Small intestine (tissue), 7 donors: Measurements from ENCODE around the gene YPEL2. TPM values are rescaled to one million over a fixed set of nuclear protein-coding genes. Genes with fewer than 3 reads are reported as not detected.

Source experiments
- DNase-seq, 2 donors: peaks; one replicate each; pipeline versions ENCODE4 v3.0.0 to v3.0.0-alpha.2; 2013
- FAIRE-seq: peaks from 2 replicates; lab custom pipeline; 2012; peaks lifted over from hg19 to GRCh38; lab: Jason Lieb, UNC
- H3K27ac ChIP-seq, 3 donors: one replicate each; pipeline ENCODE4 v1.5.1; 2013; ENCODE audit warnings: low read length in 2 of 3, mild to moderate bottlenecking in 2 of 3, control low read depth in 1 of 3, inconsistent platforms in 1 of 3, low read depth in 1 of 3, moderate library complexity in 1 of 3
- H3K27me3 ChIP-seq, 3 donors: one replicate each; pipeline ENCODE4 v1.6.1; 2013; ENCODE audit warnings: low read length in 3 of 3, inconsistent platforms in 1 of 3; ENCODE audit not compliant: control insufficient read depth in 3 of 3, insufficient read depth in 3 of 3
- H3K36me3 ChIP-seq, 3 donors: one replicate each; pipeline ENCODE4 v1.6.1; 2013; ENCODE audit warnings: low read length in 3 of 3, inconsistent platforms in 1 of 3, low read depth in 1 of 3, mild to moderate bottlenecking in 1 of 3, moderate library complexity in 1 of 3; ENCODE audit not compliant: control insufficient read depth in 3 of 3, insufficient read depth in 2 of 3
- H3K4me1 ChIP-seq, 3 donors: one replicate each; pipeline ENCODE4 v1.6.1; 2013; ENCODE audit warnings: low read length in 2 of 3, inconsistent platforms in 1 of 3, low read depth in 1 of 3, mild to moderate bottlenecking in 1 of 3, moderate library complexity in 1 of 3; ENCODE audit not compliant: control insufficient read depth in 3 of 3, insufficient read depth in 2 of 3
- H3K4me3 ChIP-seq, 3 donors: one replicate each; pipeline ENCODE4 v1.5.1; 2013; ENCODE audit warnings: low read length in 3 of 3, control low read depth in 1 of 3, inconsistent platforms in 1 of 3, low read depth in 1 of 3, mild to moderate bottlenecking in 1 of 3, moderate library complexity in 1 of 3
- H3K9me3 ChIP-seq, 2 donors: one replicate each; pipeline ENCODE4 v1.6.1; 2013; ENCODE audit warnings: low read depth in 1 of 2, low read length in 1 of 2; ENCODE audit not compliant: control insufficient read depth in 2 of 2, insufficient read depth in 1 of 2
- WGBS, 3 donors: extraction: QIAGEN DNeasy Blood & Tissue Kit; methylation state at CpG; one replicate each; pipeline ENCODE4 v1.1.7; 2013; 5-methylcytosine and 5-hydroxymethylcytosine counted together
- polyA plus RNA-seq, 4 donors: library from polyadenylated mRNA; stranded (reverse) in 3 of 4; unstranded in 1 of 4; fragments of 200-250 nt in 3 of 4; fragments of 120-200 nt in 1 of 4; gene quantifications; one replicate each; pipeline versions ENCODE4 v1.2.1 to v1.2.3, GENCODE V29; 2013
- donor health status: healthy with polysubstance abuse.
- donor health status: control.
- donor health status: control.
- donor health status: Bipolar disorder and iron deficiency.
- donor health status: healthy.

YPEL2 gene
- polyA plus RNA-seq, 4 donors, result 4.9 to 15.2 (median 7.8) TPM

- Histone ChIP-seq H3K9me3 (no peaks in the 10 kb centered on the region), H3K27me3 (no peaks in the 10 kb centered on the region), H3K4me1 (peaks cover 24 to 58% (median 44%) of the 10 kb centered on the region in 3 donors), H3K27ac (peak overlapping the region; percentile 30 to 94 (median 45)), H3K36me3 (peaks cover 0 to 13% (median 0%) of the 10 kb centered on the region in 3 donors), H3K4me3 (no peak overlapping the region)
- DNase-seq (peak in 1 of 2 donors; percentile 59), FAIRE-seq (no peak)
- 24 to 39% (median 39%) methylated on average over 5 of the region's 5 CpGs for WGBS, 3 donors
These were observed 40.1 kb downstream of the YPEL2 start for GRCh38 chr17:59371416-59372100.

DNA sequence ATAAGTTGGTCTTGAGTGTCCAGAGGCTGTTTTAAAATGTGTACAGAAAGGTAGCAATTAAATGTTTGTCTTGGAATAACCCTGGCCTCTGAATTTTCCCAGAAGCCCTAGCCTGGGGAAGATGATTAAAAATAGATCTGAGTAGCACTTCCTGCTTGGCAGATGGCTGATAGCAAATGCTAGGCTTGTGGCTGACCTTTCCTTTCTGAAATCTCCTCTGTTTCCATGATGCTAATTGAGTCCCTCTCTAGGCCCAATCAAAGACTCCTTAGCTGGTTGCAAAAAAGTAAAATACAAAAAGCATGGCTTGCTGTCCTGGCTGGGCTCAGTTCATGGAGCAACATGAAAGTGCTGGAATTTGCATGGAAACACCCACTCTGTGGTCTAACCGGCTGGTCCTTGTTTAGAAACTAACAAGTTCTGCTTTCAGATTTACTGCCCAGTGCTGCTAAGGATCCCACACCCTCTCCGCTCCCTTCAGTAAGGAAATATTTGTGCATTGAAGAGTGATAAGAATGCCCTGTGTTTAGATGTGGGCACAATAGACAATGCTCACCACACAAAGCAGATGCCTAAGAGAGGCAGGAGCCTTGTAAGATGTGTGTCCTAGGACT is 40.8 kb downstream of the YPEL2 start:
- peaks cover 0 to 15% (median 0%) of the 10 kb centered on the region in 3 donors for H3K36me3 ChIP-seq
- no peaks in the 10 kb centered on the region for H3K27me3 ChIP-seq
- H3K27ac ChIP-seq, result peak overlapping the region; percentile 30 to 94 (median 45)
- WGBS, 3 donors, result 8 to 14% (median 9%) methylated on average over 2 of the region's 2 CpGs
- FAIRE-seq, result no peak
- no peaks in the 10 kb centered on the region for H3K9me3 ChIP-seq
- peak; percentile 45 to 64 for DNase-seq
- H3K4me3 ChIP-seq, result no peak overlapping the region
- peaks cover 22 to 52% (median 41%) of the 10 kb centered on the region in 3 donors for H3K4me1 ChIP-seq

- WGBS, 3 donors, result 56 to 87% (median 76%) methylated on average over 5 of the region's 5 CpGs
- H3K27me3 ChIP-seq, result no peaks in the 10 kb centered on the region
- no peaks in the 10 kb centered on the region for H3K9me3 ChIP-seq
- FAIRE-seq (no peak), DNase-seq (no peak)
- H3K36me3 ChIP-seq, result peaks cover 0 to 15% (median 0%) of the 10 kb centered on the region in 3 donors
- no peak overlapping the region for H3K4me3 ChIP-seq
- peak overlapping the region in 2 of 3 donors; percentile 20 to 94 for H3K27ac ChIP-seq
- H3K4me1 ChIP-seq, result peaks cover 11 to 47% (median 40%) of the 10 kb centered on the region in 3 donors
These were observed 42.5 kb downstream of the YPEL2 start for GRCh38 chr17:59373882-59374495.

GRCh38 chr17:59374612-59375011 is 43.2 kb downstream of the YPEL2 start:
- Histone ChIP-seq H3K27ac (peak overlapping the region in 1 of 3 donors; percentile 94), H3K4me1 (peaks cover 11 to 45% (median 42%) of the 10 kb centered on the region in 3 donors), H3K4me3 (no peak overlapping the region), H3K27me3 (no peaks in the 10 kb centered on the region), H3K36me3 (peaks cover 0 to 17% (median 0%) of the 10 kb centered on the region in 3 donors), H3K9me3 (no peaks in the 10 kb centered on the region)
- WGBS, 3 donors, result 85 to 98% (median 97%) methylated on average over 4 of the region's 4 CpGs
- no peak for DNase-seq
- FAIRE-seq, result no peak

DNA sequence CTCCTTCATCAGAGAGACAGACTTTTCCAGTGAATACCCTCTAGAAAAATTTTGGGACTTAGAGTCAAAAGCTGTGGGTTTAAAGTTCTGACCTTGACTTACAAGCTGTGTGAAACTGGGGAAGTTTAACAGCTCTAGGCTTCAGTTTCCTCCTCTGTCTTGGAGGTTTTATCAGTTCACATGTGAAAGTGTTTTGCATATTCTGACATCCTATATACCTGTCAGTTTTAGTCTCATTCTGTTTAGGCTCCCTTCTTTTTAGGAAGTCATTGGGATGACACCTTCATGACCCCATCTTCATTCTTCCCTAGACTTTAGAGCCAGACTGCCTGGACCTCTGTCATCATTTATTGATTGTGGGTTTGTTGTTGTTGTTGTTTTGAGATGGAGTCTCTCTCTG is 44.4 kb downstream of the YPEL2 start:
- no peak overlapping the region for H3K27ac ChIP-seq
- H3K4me1 ChIP-seq, result peaks cover 7 to 39% (median 36%) of the 10 kb centered on the region in 3 donors
- H3K4me3 ChIP-seq, result no peak overlapping the region
- FAIRE-seq, result no peak
- DNase-seq, result no peak
- H3K36me3 ChIP-seq, result peaks cover 0 to 15% (median 0%) of the 10 kb centered on the region in 3 donors
- H3K27me3 ChIP-seq, result no peaks in the 10 kb centered on the region
- no peaks in the 10 kb centered on the region for H3K9me3 ChIP-seq

DNA sequence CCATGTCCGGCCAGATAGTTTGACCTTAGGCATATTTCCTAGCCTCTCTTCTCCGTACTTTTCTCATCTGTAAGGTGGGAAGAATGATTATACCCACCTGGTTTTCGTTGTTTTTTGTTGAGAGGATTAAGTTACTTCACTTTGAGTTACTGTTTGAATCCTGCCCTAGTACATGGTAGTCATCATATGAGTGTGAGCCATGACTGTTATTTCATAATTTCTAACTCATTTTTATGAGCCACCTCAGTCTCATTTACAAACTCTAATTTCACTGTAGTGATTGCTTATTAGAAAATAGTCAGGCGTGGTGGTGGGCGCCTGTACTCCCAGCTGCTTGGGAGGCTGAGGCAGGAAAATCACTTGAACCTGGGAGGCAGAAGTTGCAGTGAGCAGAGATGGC is 45.1 kb downstream of the YPEL2 start:
- no peaks in the 10 kb centered on the region for H3K27me3 ChIP-seq
- H3K36me3 ChIP-seq, result peaks cover 0 to 10% (median 0%) of the 10 kb centered on the region in 3 donors
- FAIRE-seq (no peak), DNase-seq (no peak)
- WGBS, 3 donors, result 95 to 99% (median 98%) methylated on average over 5 of the region's 5 CpGs
- no peaks in the 10 kb centered on the region for H3K9me3 ChIP-seq
- H3K4me1 ChIP-seq, result peaks cover 2 to 39% (median 29%) of the 10 kb centered on the region in 3 donors
- H3K4me3 ChIP-seq, result no peak overlapping the region
- H3K27ac ChIP-seq, result no peak overlapping the region

- H3K36me3 ChIP-seq, result peaks cover 0 to 17% (median 0%) of the 10 kb centered on the region in 3 donors
- H3K4me3 ChIP-seq, result no peak overlapping the region
- peaks cover 5 to 36% (median 20%) of the 10 kb centered on the region in 3 donors for H3K4me1 ChIP-seq
- no peak for DNase-seq
- H3K27ac ChIP-seq, result no peak overlapping the region
- H3K27me3 ChIP-seq, result no peaks in the 10 kb centered on the region
- 84 to 95% (median 86%) methylated on average over 3 of the region's 3 CpGs for WGBS, 3 donors
- no peak for FAIRE-seq
- H3K9me3 ChIP-seq, result no peaks in the 10 kb centered on the region
These were observed 46.0 kb downstream of the YPEL2 start for GRCh38 chr17:59377410-59377809.

- Histone ChIP-seq H3K4me3 (no peak overlapping the region), H3K27me3 (no peaks in the 10 kb centered on the region), H3K4me1 (peaks cover 5 to 28% (median 17%) of the 10 kb centered on the region in 3 donors), H3K9me3 (no peaks in the 10 kb centered on the region), H3K36me3 (peaks cover 0 to 12% (median 0%) of the 10 kb centered on the region in 3 donors), H3K27ac (peak overlapping the region; percentile 7 to 72 (median 65))
- 17 to 32% (median 27%) methylated on average over 4 of the region's 4 CpGs for WGBS, 3 donors
- FAIRE-seq, result no peak
- peak; percentile 60 to 72 for DNase-seq
These were observed 47.2 kb downstream of the YPEL2 start for GRCh38 chr17:59378675-59379074.
